Heart left ventricle (tissue), 16 donors: ENCODE results near the gene NOS2. TPM values are rescaled to one million over a fixed set of nuclear protein-coding genes. Genes with fewer than 3 reads are reported as not detected.

ENCODE experiments used
- ATAC-seq, 4 donors: fragments of 200-7000 bp; cut with Tn5 transposase; one replicate each; pipeline ENCODE4 v1.9.1; 2020 to 2022; ENCODE audit warnings: moderate library complexity in 4 of 4, mild to moderate bottlenecking in 3 of 4, moderate number of reproducible peaks in 1 of 4
- DNase-seq, 5 donors: peaks; one replicate each; pipeline ENCODE4 v3.0.0-alpha.2; 2020
- H3K27ac ChIP-seq, 12 donors: fragments of 200-600 bp; sonication (generic) in 4 of 12; one replicate each; pipeline versions ENCODE4 v1.5.0 to v1.8.0; 2016 to 2022; ENCODE audit warnings: mild to moderate bottlenecking in 2 of 12
- H3K27me3 ChIP-seq, 9 donors: fragments of 200-600 bp; sonication (generic) in 2 of 9; one replicate each; pipeline versions ENCODE4 v1.5.1 to v1.8.0; 2016 to 2022; ENCODE audit warnings: mild to moderate bottlenecking in 3 of 9
- H3K36me3 ChIP-seq, 9 donors: fragments of 200-600 bp; sonication (generic) in 2 of 9; one replicate each; pipeline versions ENCODE4 v1.5.0 to v1.8.0; 2018 to 2022; ENCODE audit warnings: mild to moderate bottlenecking in 2 of 9
- H3K4me1 ChIP-seq, 12 donors: fragments of 200-600 bp; sonication (generic) in 4 of 12; one replicate each; pipeline versions ENCODE4 v1.5.0 to v1.8.0; 2016 to 2022; ENCODE audit warnings: mild to moderate bottlenecking in 3 of 12
- H3K4me3 ChIP-seq, 12 donors: fragments of 200-600 bp; sonication (generic) in 4 of 12; one replicate each; pipeline versions ENCODE4 v1.5.0 to v1.8.0; 2017 to 2022; ENCODE audit warnings: mild to moderate bottlenecking in 9 of 12, moderate library complexity in 4 of 12
- H3K9me3 ChIP-seq, 12 donors: fragments of 200-600 bp; sonication (generic) in 4 of 12; one replicate each; pipeline versions ENCODE4 v1.5.0 to v1.8.0; 2016 to 2022; ENCODE audit warnings: mild to moderate bottlenecking in 1 of 12
- CTCF ChIP-seq, 12 donors: fragments of 200-600 bp; sonication (generic) in 4 of 12; IDR thresholded peaks; one replicate each; pipeline versions ENCODE4 v1.5.0 to v1.8.0; 2018 to 2022; ENCODE audit warnings: antibody characterized with exemption in 12 of 12, mild to moderate bottlenecking in 5 of 12
- POLR2A ChIP-seq, 2 donors: fragments of 450-650 bp; IDR thresholded peaks; one replicate each; pipeline ENCODE4 v1.6.1; 2017; ENCODE audit warnings: antibody characterized with exemption in 2 of 2, mild to moderate bottlenecking in 2 of 2, moderate library complexity in 2 of 2
- WGBS, 4 donors: extraction: QIAGEN DNeasy Blood & Tissue Kit in 2 of 4; methylation state at CpG; one replicate each; pipeline versions ENCODE4 v1.1.5 to v1.1.7; 2013 to 2018; 5-methylcytosine and 5-hydroxymethylcytosine counted together
- intact Hi-C, 10 donors: fragments of 100-400 bp; cut with DNase I; formaldehyde crosslinking; loops; one replicate each; pipeline versions ENCODE4 v1.11.1 to v1.14.2; 2022
- polyA plus RNA-seq, 2 donors: library from polyadenylated mRNA; stranded (reverse); fragments of 200-250 nt; gene quantifications; one replicate each; pipeline ENCODE4 v1.2.3, GENCODE V29; 2013
- total RNA-seq, 9 donors: library from RNA; depleted of rRNA in 2 of 9; stranded (reverse); fragments of >200 nt in 2 of 9; fragmentation: NEBNext Ultra II Directional in 3 of 9; extraction: Animal tissue kit (Norgen Biotek cat#: 25700) in 3 of 9; gene quantifications; one replicate each; pipeline versions ENCODE4 v1.1.0 to v1.2.4, GENCODE V29; 2016 to 2023
- donor health status: ischemic (EF 13 %, LVEDD 7.1; RV severe dilation, severe dysfunction).
- donor health status: healthy with polysubstance abuse.
- donor health status: DM: no; HTN: yes; CAD: no.
- donor health status: DM: no; HTN: no; CAD: no.
- donor health status: ischemic (EF 25% LVEDD 6.9; RV normal size, moderate dysfunction).
- donor health status: ischemic (EF 25% LVEDD 5.7; RV mildly dilated, moderate dysfunction).
- donor health status: healthy.
- donor health status: DM: yes; HTN: yes; CAD: no.
- donor health status: ischemic (EF 35%, LVEDD 5.7; RV mildly dilated, moderate dysfunction).
- donor health status: nonischemic (EF 11% LVEDD 7.7; RV severe dilation, severe dysfunction).
- donor health status: DM: yes; HTN: yes; CAD: no.
- donor health status: PGD.
- donor health status: ischemic (EF 29% LVEDD 5.4; RV normal size, mild dysfunction).
- donor health status: nonischemic (EF 23%, LVEDD 6.1; RV moderate dilation, normal function).

Gene NOS2
- total and polyA plus RNA-seq, 11 donors, result 0.07 to 2.2 (median 0.16) TPM; not detected in 1

DNA sequence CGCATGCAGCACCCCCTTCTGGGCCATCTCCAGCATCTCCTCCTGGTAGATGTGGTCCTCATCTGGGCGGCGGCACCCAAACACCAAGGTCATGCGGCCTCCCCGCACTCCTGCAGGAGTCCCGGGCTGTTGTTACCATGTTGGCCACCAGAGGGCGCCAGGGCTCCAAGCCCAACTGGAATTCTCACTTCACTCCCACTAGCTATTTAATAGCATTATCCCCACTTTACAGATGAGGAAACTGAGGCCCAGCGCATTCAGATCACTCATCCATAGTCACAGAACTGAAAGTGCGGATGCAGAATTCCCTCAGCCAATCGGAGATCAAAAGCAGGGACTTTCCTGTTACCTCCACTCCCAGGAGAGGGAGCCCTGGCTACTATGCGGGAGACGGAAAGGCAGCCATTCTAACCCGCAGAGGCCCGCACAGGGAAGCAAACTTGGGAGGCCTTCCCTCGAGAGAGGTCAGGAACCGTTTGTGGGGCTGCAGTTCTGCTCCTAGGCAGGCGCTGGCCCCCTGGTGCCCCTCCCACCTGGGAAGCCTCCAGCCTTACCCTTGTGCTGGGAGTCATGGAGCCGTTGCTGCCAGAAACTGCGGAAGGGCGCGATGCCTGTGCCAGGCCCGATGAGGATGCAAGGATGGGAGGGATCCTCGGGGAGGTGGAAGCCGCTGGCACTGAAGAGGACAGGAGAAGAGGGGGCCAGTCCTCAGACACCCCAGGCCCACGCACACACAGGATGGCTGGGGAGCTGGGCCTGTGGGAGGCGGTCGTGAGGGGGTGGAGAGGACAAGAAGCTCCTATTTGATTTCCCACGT, 40.1 kb downstream of the NOS2 start:
- ATAC-seq (peak in 3 of 4 donors; percentile 52 to 57 (median 55)), DNase-seq (peak; percentile 46 to 81 (median 65))
- Histone ChIP-seq H3K27me3 (no peaks in the 10 kb centered on the region), H3K36me3 (no peaks in the 10 kb centered on the region), H3K9me3 (no peaks in the 10 kb centered on the region), H3K4me3 (no peak overlapping the region), H3K27ac (no peak overlapping the region), H3K4me1 (no peaks in the 10 kb centered on the region)
- WGBS, 4 donors, result 49 to 65% (median 58%) methylated on average over 27 to 28 of the region's 28 CpGs
- TF ChIP-seq POLR2A (IDR thresholded peaks at IDR 0.05) (no peak), CTCF (IDR thresholded peaks at IDR 0.05) (peak; percentile 76 to 95 (median 90))
- intact Hi-C loops, result loop anchor here in 9 of 10 donors (1.0 to 5.0 kb wide), 4 partner anchors 119 to 153 kb away; no protein-coding TSS in a partner anchor

- Histone ChIP-seq H3K27me3 (no peaks in the 10 kb centered on the region), H3K9me3 (no peaks in the 10 kb centered on the region), H3K4me1 (no peaks in the 10 kb centered on the region), H3K4me3 (no peak overlapping the region), H3K36me3 (no peaks in the 10 kb centered on the region), H3K27ac (no peak overlapping the region)
- WGBS, 4 donors, result 85 to 88% (median 87%) methylated on average over 7 to 14 of the region's 14 CpGs
- no peak for ATAC-seq
- intact Hi-C loops, result loop anchor here in 8 of 10 donors (5.0 to 10.0 kb wide), 7 partner anchors 105 to 493 kb away; no protein-coding TSS in a partner anchor
- TF ChIP-seq POLR2A (IDR thresholded peaks at IDR 0.05) (no peak), CTCF (IDR thresholded peaks at IDR 0.05) (no peak)
- peak in 1 of 5 donors; percentile 6 for DNase-seq
Measured at GRCh38 chr17:27759528-27759927, 40.8 kb downstream of the NOS2 start.

DNA sequence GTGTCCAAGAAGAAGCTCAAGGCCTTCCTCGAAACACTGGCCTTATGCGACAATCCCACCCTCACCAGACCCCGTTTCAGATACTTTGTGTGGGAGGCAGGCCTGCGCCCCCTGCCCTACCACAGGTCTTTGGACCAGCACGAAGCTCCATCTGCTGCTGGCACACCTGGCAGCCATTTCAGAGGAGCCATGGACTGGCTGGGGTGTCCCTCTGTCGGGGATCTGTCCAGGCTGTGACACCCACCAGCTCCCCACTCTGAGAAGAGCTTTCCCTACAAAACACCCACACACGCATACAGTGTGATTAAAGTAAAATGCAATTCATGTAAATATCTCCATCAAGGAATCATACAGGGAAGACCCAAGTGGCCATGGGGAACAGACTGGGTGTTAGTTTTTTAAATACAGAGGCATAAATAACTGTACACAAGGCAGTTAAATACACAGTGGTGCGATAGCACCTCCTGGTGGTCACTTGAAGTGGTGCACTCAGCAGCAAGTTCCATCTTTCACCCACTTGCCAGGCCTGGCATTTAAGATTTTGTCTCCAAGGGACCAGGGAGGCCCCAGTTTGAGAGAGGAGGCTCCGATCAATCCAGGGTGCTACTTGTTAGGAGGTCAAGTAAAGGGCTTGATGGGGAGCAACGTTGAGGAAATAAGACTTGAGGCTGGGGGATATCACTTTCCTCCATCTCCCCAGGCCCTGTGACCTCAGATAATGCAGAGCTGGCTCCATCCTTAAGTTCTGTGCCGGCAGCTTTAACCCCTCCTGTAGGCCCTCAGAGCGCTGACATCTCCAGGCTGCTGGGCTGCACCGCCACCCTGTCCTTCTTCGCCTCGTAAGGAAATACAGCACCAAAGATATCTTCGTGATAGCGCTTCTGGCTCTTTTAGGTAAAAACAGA, 43.6 kb downstream of the NOS2 start:
- WGBS, 4 donors, result 68 to 75% (median 74%) methylated on average over 13 to 17 of the region's 17 CpGs
- Histone ChIP-seq H3K4me1 (no peaks in the 10 kb centered on the region), H3K9me3 (no peaks in the 10 kb centered on the region), H3K27me3 (no peaks in the 10 kb centered on the region), H3K36me3 (no peaks in the 10 kb centered on the region), H3K4me3 (no peak overlapping the region), H3K27ac (no peak overlapping the region)
- peak in 1 of 4 donors; percentile 27 for ATAC-seq
- intact Hi-C loops, result loop anchor here in 9 of 10 donors (1.0 to 10.0 kb wide), 10 partner anchors 102 to 496 kb away; no protein-coding TSS in a partner anchor
- TF ChIP-seq POLR2A (IDR thresholded peaks at IDR 0.05) (no peak), CTCF (IDR thresholded peaks at IDR 0.05) (peak; percentile 74 to 94 (median 90))
- peak in 3 of 5 donors; percentile 38 to 51 (median 41) for DNase-seq
